ENCODE data around the gene PHGDH.
"Not testable (repeated sequence)": the region's sequence is repeated elsewhere in the genome, so short reads cannot be mapped to it uniquely, and the experiment has no call there.

The PHGDH gene

DNA sequence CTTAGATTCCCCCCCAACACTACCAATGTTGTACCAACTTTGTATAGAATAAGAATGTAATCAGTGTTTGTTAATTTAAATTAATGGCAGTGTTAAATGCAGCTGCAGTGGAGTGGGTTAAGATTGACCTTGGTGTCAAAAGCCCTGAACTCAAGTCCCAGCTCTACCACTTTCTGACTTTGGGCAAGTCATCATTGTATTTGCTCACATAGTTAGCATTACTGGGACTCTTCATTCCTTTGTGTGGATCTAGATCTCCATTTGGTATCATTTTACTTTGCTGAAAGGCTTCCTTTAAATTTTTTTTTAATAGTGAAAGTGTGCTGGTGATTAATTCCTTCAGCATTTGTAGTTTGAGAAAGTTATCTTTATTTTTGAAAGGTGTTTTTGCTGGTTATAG, 22.2 kb upstream of the PHGDH start:
- TF ChIP-seq, protein P1, sequence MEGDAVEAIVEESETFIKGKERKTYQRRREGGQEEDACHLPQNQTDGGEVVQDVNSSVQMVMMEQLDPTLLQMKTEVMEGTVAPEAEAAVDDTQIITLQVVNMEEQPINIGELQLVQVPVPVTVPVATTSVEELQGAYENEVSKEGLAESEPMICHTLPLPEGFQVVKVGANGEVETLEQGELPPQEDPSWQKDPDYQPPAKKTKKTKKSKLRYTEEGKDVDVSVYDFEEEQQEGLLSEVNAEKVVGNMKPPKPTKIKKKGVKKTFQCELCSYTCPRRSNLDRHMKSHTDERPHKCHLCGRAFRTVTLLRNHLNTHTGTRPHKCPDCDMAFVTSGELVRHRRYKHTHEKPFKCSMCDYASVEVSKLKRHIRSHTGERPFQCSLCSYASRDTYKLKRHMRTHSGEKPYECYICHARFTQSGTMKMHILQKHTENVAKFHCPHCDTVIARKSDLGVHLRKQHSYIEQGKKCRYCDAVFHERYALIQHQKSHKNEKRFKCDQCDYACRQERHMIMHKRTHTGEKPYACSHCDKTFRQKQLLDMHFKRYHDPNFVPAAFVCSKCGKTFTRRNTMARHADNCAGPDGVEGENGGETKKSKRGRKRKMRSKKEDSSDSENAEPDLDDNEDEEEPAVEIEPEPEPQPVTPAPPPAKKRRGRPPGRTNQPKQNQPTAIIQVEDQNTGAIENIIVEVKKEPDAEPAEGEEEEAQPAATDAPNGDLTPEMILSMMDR (IDR thresholded peaks at IDR 0.05; ENCODE audit: insufficient read depth, low read depth, low read length, missing control alignments) = no peak
- no peak for DNase-seq (ENCODE audit: low read depth)
- no peak overlapping the region for H3K4me3 ChIP-seq (ENCODE audit: low read depth, low read length)

DNA sequence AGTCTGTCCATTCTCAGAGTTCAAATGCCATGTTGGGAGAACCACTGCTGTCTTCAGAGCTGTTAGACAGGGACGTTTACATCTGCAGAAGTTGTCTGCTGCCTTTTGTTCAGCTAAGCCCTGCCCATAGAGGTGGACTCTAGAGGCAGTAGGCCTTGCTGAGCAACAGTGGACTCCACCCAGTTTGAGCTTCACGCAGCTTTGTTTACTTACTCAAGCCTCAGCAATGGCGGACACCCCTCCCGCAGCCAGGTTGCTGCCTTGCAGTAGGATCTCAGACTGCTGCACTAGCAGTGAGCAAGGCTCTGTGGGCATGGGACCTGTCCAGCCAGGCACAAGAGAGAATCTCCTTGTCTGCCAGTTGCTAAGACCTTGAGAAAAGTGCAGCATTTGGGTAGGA, 14.9 kb upstream of the PHGDH start:
- DNase-seq (ENCODE audit: low read depth); H3K4me3 ChIP-seq (ENCODE audit: low read depth, low read length): not testable (repeated sequence)

DNA sequence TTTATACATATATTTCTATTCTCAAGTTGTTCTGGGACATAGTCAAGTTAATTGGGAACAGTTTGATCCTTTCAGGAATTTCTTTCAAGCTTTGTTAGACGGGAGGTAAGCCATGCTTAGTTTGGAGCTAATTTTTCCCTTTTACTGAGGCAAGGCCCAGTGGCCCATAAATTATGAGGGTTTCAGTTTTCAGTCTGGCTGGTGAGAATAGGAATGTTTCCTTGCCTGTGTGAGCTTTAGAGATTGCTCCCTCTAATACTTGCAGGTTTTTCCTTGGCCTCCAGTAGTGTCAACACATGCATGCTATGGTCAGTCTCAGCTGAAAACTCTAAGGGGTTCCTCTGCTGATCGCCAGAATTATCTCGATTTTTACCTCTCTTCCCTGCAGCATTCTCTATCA, 14.1 kb upstream of the PHGDH start:
- H3K4me3 ChIP-seq (ENCODE audit: low read depth, low read length) = no peak overlapping the region
- DNase-seq (ENCODE audit: low read depth) = no peak
- TF ChIP-seq, protein P1 (IDR thresholded peaks at IDR 0.05; ENCODE audit: insufficient read depth, low read depth, low read length, missing control alignments) = no peak

DNA sequence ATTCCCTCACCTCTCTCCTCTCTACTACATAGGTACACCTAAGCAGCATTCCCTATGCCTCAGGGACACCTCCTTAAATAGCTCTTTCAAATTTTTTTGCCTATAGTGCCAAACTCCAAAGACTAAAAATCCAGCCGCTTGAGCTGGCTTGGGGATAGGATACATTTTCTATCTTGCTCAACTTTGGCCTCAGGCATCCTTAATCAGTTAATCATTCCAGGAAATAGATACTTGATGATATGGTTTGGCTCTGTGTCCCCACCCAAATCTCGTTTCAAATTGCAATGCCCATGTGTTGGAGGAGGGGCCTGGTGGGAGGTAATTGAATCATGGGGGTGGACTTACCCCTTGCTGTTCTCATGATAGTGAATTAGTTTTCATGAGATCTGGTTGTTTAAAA, 11.4 kb upstream of the PHGDH start:
- TF ChIP-seq, protein P1 (IDR thresholded peaks at IDR 0.05; ENCODE audit: insufficient read depth, low read depth, low read length, missing control alignments) = no peak
- DNase-seq (ENCODE audit: low read depth) = no peak
- H3K4me3 ChIP-seq (ENCODE audit: low read depth, low read length) = no peak overlapping the region

DNA sequence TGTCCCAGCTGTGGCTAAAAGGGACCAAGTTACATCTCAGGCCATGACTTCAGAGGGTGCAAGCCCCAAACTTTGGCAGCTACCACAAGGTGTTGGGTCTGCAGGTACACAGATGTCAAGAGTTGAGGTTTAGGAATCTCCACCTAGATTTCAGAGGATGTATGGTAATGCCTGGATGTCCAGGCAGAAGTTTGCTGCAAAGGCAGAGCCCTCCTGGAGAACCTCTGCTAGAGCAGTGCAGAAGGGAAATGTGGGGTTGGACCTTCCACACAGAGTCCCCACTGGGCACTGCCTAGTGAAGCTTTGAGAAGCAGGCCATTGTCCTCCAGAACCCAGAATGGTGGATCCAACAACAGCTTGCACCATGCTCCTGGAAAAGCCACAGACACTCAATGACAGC, 10.1 kb upstream of the PHGDH start:
- TF ChIP-seq, protein P1 (IDR thresholded peaks at IDR 0.05; ENCODE audit: insufficient read depth, low read depth, low read length, missing control alignments) = no peak
- no peak overlapping the region for H3K4me3 ChIP-seq (ENCODE audit: low read depth, low read length)
- no peak for DNase-seq (ENCODE audit: low read depth)

DNA sequence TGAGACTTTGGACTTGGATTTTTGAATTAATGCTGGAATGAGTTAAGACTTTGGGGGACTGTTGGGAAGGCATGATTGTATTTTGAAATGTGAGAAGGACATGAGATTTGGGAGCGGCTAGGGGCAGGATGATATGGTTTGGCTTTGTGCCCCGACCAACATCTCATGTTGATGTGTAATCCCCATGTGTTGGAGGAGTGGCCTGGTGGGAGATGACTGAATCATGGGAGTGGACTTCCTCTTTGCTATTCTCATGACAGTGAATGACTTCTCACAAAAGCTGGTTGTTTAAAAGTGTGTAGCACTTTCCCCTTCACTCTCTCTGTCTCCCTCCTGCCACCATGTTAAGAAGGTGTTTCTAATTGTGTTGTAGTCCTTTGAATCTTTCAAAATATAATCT, 9.3 kb upstream of the PHGDH start:
- TF ChIP-seq, protein P1 (IDR thresholded peaks at IDR 0.05; ENCODE audit: insufficient read depth, low read depth, low read length, missing control alignments) = no peak
- no peak overlapping the region for H3K4me3 ChIP-seq (ENCODE audit: low read depth, low read length)
- DNase-seq (ENCODE audit: low read depth) = no peak

DNA sequence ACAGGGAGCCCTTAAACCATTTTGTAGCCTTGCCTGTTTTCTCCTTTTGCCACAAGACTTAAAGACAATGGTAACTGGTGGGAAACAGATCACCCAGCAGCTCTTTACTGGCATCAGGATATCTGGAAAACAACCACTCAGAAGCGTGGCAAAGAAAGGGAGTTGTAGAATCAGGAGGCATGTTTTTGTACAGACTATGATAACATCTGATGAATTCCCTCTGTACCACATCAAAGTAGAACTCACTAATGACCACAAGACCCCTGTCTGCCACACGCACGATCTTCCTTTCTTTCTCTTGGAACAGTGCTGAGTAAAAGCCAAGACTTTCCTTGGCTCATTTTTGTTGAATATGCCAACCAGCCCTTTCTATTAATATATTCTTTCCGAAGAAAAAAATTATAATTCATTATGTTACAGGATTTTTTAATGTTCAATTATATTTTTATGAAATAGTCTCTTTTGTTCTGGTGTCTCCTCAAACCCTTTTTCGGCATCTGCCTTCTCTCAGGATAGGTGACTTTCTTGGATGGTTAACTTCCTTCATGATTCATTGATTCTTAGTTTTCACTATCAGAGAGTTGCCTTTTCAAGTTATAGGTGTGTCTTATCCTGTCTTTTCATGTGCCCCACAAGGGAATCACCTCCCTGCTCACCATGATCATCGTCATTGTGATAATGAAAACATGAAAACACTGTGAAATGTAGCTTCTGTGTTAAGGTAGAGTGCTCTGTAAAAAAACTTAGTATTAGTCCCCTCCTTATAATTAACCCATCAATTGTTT, 7.9 kb upstream of the PHGDH start:
- TF ChIP-seq, protein P1 (IDR thresholded peaks at IDR 0.05; ENCODE audit: insufficient read depth, low read depth, low read length, missing control alignments) = no peak
- H3K4me3 ChIP-seq (ENCODE audit: low read depth, low read length) = no peak overlapping the region
- DNase-seq (ENCODE audit: low read depth) = no peak

DNA sequence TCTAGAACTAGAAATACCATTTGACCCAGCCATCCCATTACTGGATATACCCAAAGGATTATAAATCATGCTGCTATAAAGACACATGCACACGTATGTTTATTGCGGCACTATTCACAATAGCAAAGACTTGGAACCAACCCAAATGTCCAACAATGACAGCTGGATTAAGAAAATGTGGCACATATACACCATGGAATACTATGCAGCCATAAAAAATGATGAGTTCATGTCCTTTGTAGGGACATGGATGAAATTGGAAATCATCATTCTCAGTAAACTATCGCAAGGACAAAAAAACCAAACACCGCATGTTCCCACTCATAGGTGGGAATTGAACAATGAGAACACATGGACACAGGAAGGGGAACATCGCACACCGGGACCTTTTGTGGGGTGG, 5.1 kb upstream of the PHGDH start:
- H3K4me3 ChIP-seq (ENCODE audit: low read depth, low read length); DNase-seq (ENCODE audit: low read depth): not testable (repeated sequence)

DNA sequence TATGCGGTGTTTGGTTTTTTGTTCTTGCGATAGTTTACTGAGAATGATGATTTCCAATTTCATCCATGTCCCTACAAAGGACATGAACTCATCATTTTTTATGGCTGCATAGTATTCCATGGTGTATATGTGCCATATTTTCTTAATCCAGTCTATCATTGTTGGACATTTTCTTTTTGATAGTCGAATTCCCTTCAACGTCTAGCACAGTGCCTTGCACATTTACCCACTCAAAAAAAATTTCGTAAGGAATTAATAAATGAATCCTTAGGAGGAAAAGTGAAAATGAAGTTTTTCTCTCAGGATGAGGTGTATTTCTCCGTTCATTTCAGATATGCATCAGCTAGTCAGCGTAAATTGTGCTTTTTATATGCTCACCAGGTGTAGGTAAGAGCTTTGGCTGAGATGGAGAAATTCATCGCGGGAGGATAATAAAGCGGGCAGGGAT, 354 bp upstream of the PHGDH start:
- H3K4me3 ChIP-seq (ENCODE audit: low read depth, low read length) = peak overlapping the region; percentile 63
- DNase-seq (ENCODE audit: low read depth) = not testable (repeated sequence)

All from GM12865 (cell line).